ENCODE data around the gene CHPT1.
A peak's percentile ranks its signal among the peaks of the same experiment; 100 is the strongest.

Gene CHPT1

GRCh38 chr12:101697930-101698799 is 725 bp downstream of the CHPT1 start:
- ATAC-seq (ENCODE audit: insufficient read depth, low read depth) (peak; percentile 51), DNase-seq (no peak)
- Histone ChIP-seq H3K79me2 (ENCODE audit: insufficient read depth, low read length) (peaks cover 7% of the 10 kb centered on the region), H3K4me3 (ENCODE audit: low read depth in 1 of 2, low read length in 2 of 2) (peak overlapping the region; percentile 64 to 99), H4K20me1 (ENCODE audit: insufficient read depth, low read length) (no peaks in the 10 kb centered on the region; the same call in 1 of the 2 replicates), H3K9ac (ENCODE audit: low read depth, low read length) (peak overlapping the region; percentile 91), H3K4me1 (ENCODE audit: insufficient read depth, low read length) (peaks cover 32% of the 10 kb centered on the region), H3K27me3 (ENCODE audit: insufficient read depth, low read length, poor library complexity) (peaks cover 3% of the 10 kb centered on the region), H3K9me3 (ENCODE audit: insufficient read depth, low read length, severe bottlenecking) (no peaks in the 10 kb centered on the region), H2AFZ (ENCODE audit: low read depth, low read length) (peak overlapping the region; percentile 91), H3K36me3 (ENCODE audit: insufficient read depth, low read length) (no peaks in the 10 kb centered on the region; the same call in 1 of the 2 replicates), H3K4me2 (ENCODE audit: insufficient read depth, low read length) (peak overlapping the region; percentile 97), H3K27ac (ENCODE audit: low read length) (peak overlapping the region; percentile 69)
- TF ChIP-seq CTCF (IDR thresholded peaks at IDR 0.05; ENCODE audit: borderline replicate concordance, extremely low read depth, low read length, poor library complexity, severe bottlenecking) (no peak), EZH2 (IDR thresholded peaks at IDR 0.05; ENCODE audit: borderline replicate concordance, low read depth, low read length, severe bottlenecking) (no peak)

DNA sequence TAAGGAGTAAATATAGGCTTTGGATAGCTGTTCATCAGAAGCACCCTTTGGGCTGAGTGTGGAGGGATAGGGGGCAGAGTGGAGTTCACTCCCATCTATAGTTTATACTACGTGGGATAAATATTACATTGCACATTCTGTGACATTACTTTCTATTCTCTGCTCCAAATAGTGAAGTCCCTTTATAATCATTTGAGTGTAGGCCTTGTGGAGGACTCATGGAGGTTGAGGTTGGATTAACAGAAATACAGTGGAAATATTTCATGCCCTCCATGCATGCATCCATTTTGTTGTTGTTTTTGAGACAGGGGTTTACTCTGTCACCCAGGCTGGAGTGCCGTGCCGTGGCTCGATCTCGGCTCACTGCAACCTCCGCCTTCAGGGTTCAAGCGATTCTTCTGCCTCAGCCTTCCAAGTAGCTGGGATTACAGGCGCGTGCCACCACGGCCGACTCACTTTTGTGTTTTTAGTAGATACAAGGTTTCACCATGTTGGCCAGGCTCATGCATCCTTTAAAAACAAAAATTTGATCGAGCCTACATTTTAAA is 1.4 kb downstream of the CHPT1 start:
- no peak for DNase-seq

GRCh38 chr12:101700299-101700820 is 2.9 kb downstream of the CHPT1 start:
- no peak for TF ChIP-seq EZH2 (IDR thresholded peaks at IDR 0.05; ENCODE audit: borderline replicate concordance, low read depth, low read length, severe bottlenecking)
- no peak for TF ChIP-seq CTCF (IDR thresholded peaks at IDR 0.05; ENCODE audit: borderline replicate concordance, extremely low read depth, low read length, poor library complexity, severe bottlenecking)
- peaks cover 7% of the 10 kb centered on the region for H3K79me2 ChIP-seq (ENCODE audit: insufficient read depth, low read length)
- H3K4me1 ChIP-seq (ENCODE audit: insufficient read depth, low read length), result peaks cover 32% of the 10 kb centered on the region
- H2AFZ ChIP-seq (ENCODE audit: low read depth, low read length), result no peak overlapping the region
- no peaks in the 10 kb centered on the region; the same call in 1 of the 2 replicates for H3K36me3 ChIP-seq (ENCODE audit: insufficient read depth, low read length)
- no peak overlapping the region for H3K4me3 ChIP-seq (ENCODE audit: low read depth in 1 of 2, low read length in 2 of 2)
- no peaks in the 10 kb centered on the region; the same call in 1 of the 2 replicates for H4K20me1 ChIP-seq (ENCODE audit: insufficient read depth, low read length)
- H3K27me3 ChIP-seq (ENCODE audit: insufficient read depth, low read length, poor library complexity), result peaks cover 3% of the 10 kb centered on the region
- DNase-seq (no peak), ATAC-seq (ENCODE audit: insufficient read depth, low read depth) (no peak)
- H3K4me2 ChIP-seq (ENCODE audit: insufficient read depth, low read length), result peak overlapping the region; percentile 36; the same call in 1 of the 2 replicates
- no peak overlapping the region for H3K27ac ChIP-seq (ENCODE audit: low read length)
- H3K9me3 ChIP-seq (ENCODE audit: insufficient read depth, low read length, severe bottlenecking), result no peaks in the 10 kb centered on the region
- no peak overlapping the region for H3K9ac ChIP-seq (ENCODE audit: low read depth, low read length)

More for the DNA sequence above, 1.4 kb downstream of the CHPT1 start:
- peaks cover 7% of the 10 kb centered on the region for H3K79me2 ChIP-seq (ENCODE audit: insufficient read depth, low read length)
- no peak overlapping the region for H3K27ac ChIP-seq (ENCODE audit: low read length)
- H3K4me3 ChIP-seq (ENCODE audit: low read depth in 1 of 2, low read length in 2 of 2), result peak overlapping the region; percentile 64 to 99; a peak in 3 of 4 replicates
- peak overlapping the region; percentile 91; the same call in 1 of the 2 replicates for H3K9ac ChIP-seq (ENCODE audit: low read depth, low read length)
- TF ChIP-seq EZH2 (IDR thresholded peaks at IDR 0.05; ENCODE audit: borderline replicate concordance, low read depth, low read length, severe bottlenecking) (no peak), CTCF (IDR thresholded peaks at IDR 0.05; ENCODE audit: borderline replicate concordance, extremely low read depth, low read length, poor library complexity, severe bottlenecking) (peak; percentile 42)
- no peak for ATAC-seq (ENCODE audit: insufficient read depth, low read depth)
- no peaks in the 10 kb centered on the region; the same call in 1 of the 2 replicates for H3K36me3 ChIP-seq (ENCODE audit: insufficient read depth, low read length)
- no peaks in the 10 kb centered on the region; the same call in 1 of the 2 replicates for H4K20me1 ChIP-seq (ENCODE audit: insufficient read depth, low read length)
- peaks cover 32% of the 10 kb centered on the region for H3K4me1 ChIP-seq (ENCODE audit: insufficient read depth, low read length)
- peak overlapping the region; percentile 91 for H2AFZ ChIP-seq (ENCODE audit: low read depth, low read length)
- peak overlapping the region; percentile 97 for H3K4me2 ChIP-seq (ENCODE audit: insufficient read depth, low read length)
- H3K27me3 ChIP-seq (ENCODE audit: insufficient read depth, low read length, poor library complexity), result peaks cover 3% of the 10 kb centered on the region
- H3K9me3 ChIP-seq (ENCODE audit: insufficient read depth, low read length, severe bottlenecking), result no peaks in the 10 kb centered on the region

All from DND-41 (cell line).